B cell (primary cell): ENCODE results near the gene MTHFSD. TPM values are rescaled to one million over a fixed set of nuclear protein-coding genes. Genes with fewer than 3 reads are reported as not detected.

Experiments
- ATAC-seq: fragments of 200-7000 bp; cut with Tn5 transposase; one replicate; pipeline ENCODE4 v1.10.0; 2021; ENCODE audit warnings: low read depth, mild to moderate bottlenecking, moderate number of reproducible peaks, moderate library complexity
- CTCF ChIA-PET: fragments of 350-600 bp; sonication (Branson Sonifier 250); formaldehyde crosslinking; loops from one replicate; lab custom pipeline; 2021; ENCODE audit warnings: antibody characterized with exemption, inconsistent platforms; lab: Charles Lee
- POLR2A ChIA-PET: fragments of 350-600 bp; sonication (Branson Sonifier 250); formaldehyde crosslinking; loops from one replicate; lab custom pipeline; 2021; ENCODE audit warnings: antibody characterized with exemption; lab: Charles Lee
- DNase-seq: peaks from one replicate; pipeline ENCODE4 v3.0.0; 2013
- H2AFZ ChIP-seq: 2 replicates; pipeline ENCODE4 v1.6.1; 2012; ENCODE audit warnings: mild to moderate bottlenecking, low read depth, low read length; ENCODE audit not compliant: insufficient read depth, poor library complexity, severe bottlenecking
- H3K27ac ChIP-seq, 2 donors: 1 replicate in 1 of 2; 2 replicates in 1 of 2; pipeline ENCODE4 v1.5.1; 2012 to 2013; ENCODE audit warnings: low read length in 2 of 2, mild to moderate bottlenecking in 2 of 2, moderate library complexity in 1 of 2
- H3K27me3 ChIP-seq, 4 experiments: fragments of 200-600 bp in 1 of 4; sonication (generic) in 1 of 4; replicated peaks in 1 of 4; 1 replicate in 2 of 4; 2 replicates in 2 of 4; pipeline versions ENCODE4 v1.6.1 to v1.7.0; 2013 to 2016; ENCODE audit warnings: low read length in 3 of 4, mild to moderate bottlenecking in 2 of 4, mixed read lengths in 1 of 4, moderate library complexity in 1 of 4; ENCODE audit not compliant: insufficient read depth in 4 of 4, control insufficient read depth in 3 of 4; ENCODE audit errors: control extremely low read depth in 1 of 4
- H3K36me3 ChIP-seq, 2 experiments: replicated peaks in 1 of 2; 1 replicate in 1 of 2; 2 replicates in 1 of 2; pipeline versions ENCODE4 v1.6.1 to v1.7.1; 2013; ENCODE audit warnings: low read length in 1 of 2; ENCODE audit not compliant: insufficient read depth in 2 of 2, control insufficient read depth in 1 of 2; ENCODE audit errors: control extremely low read depth in 1 of 2, extremely low read depth in 1 of 2
- H3K4me1 ChIP-seq, 2 donors: fragments of 200-600 bp in 1 of 2; sonication (generic) in 1 of 2; 1 replicate in 1 of 2; 2 replicates in 1 of 2; pipeline versions ENCODE4 v1.5.1 to v1.6.1; 2013 to 2017; ENCODE audit warnings: low read length in 2 of 2; ENCODE audit not compliant: control insufficient read depth in 2 of 2, insufficient read depth in 2 of 2
- H3K4me2 ChIP-seq: replicated peaks from 2 replicates; pipeline ENCODE3; 2012; ENCODE audit warnings: mild to moderate bottlenecking, low read depth, low read length; ENCODE audit not compliant: poor library complexity, severe bottlenecking
- H3K4me3 ChIP-seq, 5 experiments: fragments of 200-600 bp in 1 of 5; sonication (generic) in 1 of 5; 1 replicate in 3 of 5; 2 replicates in 2 of 5; pipeline versions ENCODE4 v1.5.1 to v1.7.0; 2011 to 2016; ENCODE audit warnings: low read length in 4 of 5, mild to moderate bottlenecking in 4 of 5, low read depth in 2 of 5, control low read depth in 1 of 5, moderate library complexity in 1 of 5; ENCODE audit not compliant: insufficient read depth in 1 of 5; ENCODE audit errors: control extremely low read depth in 1 of 5, extremely low read depth in 1 of 5
- H3K79me2 ChIP-seq: fragments of 200-600 bp; sonication (generic); one replicate; pipeline ENCODE4 v1.6.0; 2016; ENCODE audit warnings: low read length; ENCODE audit not compliant: control insufficient read depth, insufficient read depth
- H3K9ac ChIP-seq: fragments of 200-600 bp; sonication (generic); 2 replicates; pipeline ENCODE4 v1.6.1; 2017; ENCODE audit warnings: mild to moderate bottlenecking, low read length, moderate library complexity
- H3K9me3 ChIP-seq, 3 donors: one replicate each; pipeline versions ENCODE4 v1.6.1 to v1.7.1; 2013; ENCODE audit warnings: low read length in 2 of 3; ENCODE audit not compliant: control insufficient read depth in 2 of 3, insufficient read depth in 1 of 3; ENCODE audit errors: control extremely low read depth in 1 of 3
- H4K20me1 ChIP-seq: 2 replicates; pipeline ENCODE4 v1.6.0; 2012; ENCODE audit warnings: mild to moderate bottlenecking, low read length; ENCODE audit not compliant: insufficient read depth, control insufficient read depth, poor library complexity, severe bottlenecking
- H3K27ac Mint-ChIP-seq: one replicate; pipeline ENCODE4 v1.8.0; 2021; ENCODE audit warnings: mixed read lengths
- H3K27me3 Mint-ChIP-seq: one replicate; pipeline ENCODE4 v1.8.0; 2021; ENCODE audit warnings: mixed read lengths
- H3K4me1 Mint-ChIP-seq: one replicate; pipeline ENCODE4 v1.8.0; 2021; ENCODE audit warnings: mixed read lengths
- H3K4me3 Mint-ChIP-seq: one replicate; pipeline ENCODE4 v1.8.0; 2021; ENCODE audit warnings: mixed read lengths
- H3K9me3 Mint-ChIP-seq: one replicate; pipeline ENCODE4 v1.8.0; 2022; ENCODE audit warnings: mixed read lengths; ENCODE audit not compliant: insufficient read depth
- CTCF ChIP-seq: fragments of 200-600 bp; IDR thresholded peaks from one replicate; pipeline ENCODE4 v1.8.0; 2022; ENCODE audit warnings: antibody characterized with exemption, mild to moderate bottlenecking
- EZH2 ChIP-seq: IDR thresholded peaks from 2 replicates; pipeline ENCODE4 v1.6.1; 2012; ENCODE audit warnings: borderline replicate concordance, low read depth, mild to moderate bottlenecking, moderate library complexity, low read length; ENCODE audit not compliant: insufficient read depth, poor library complexity, severe bottlenecking
- WGBS: methylation state at CpG from one replicate; pipeline ENCODE4 v1.1.5; 2013; ENCODE audit warnings: missing lambda C conversion rate; ENCODE audit not compliant: insufficient coverage; 5-methylcytosine and 5-hydroxymethylcytosine counted together
- intact Hi-C: fragments of 100-400 bp; cut with micrococcal nuclease; formaldehyde crosslinking; loops from one replicate; pipeline ENCODE4 v1.10.0; 2022
- polyA plus RNA-seq: library from polyadenylated mRNA; depleted of rRNA; stranded (reverse); fragments of >200 nt; gene quantifications from 2 replicates; pipeline ENCODE4 v1.2.3, GENCODE V29; 2012
- total RNA-seq, 2 donors: library from RNA; stranded (reverse); fragments of 120-200 nt in 1 of 2; gene quantifications; 1 replicate in 1 of 2; 2 replicates in 1 of 2; pipeline versions ENCODE4 v1.2.3 to v1.2.4, GENCODE V29; 2013 to 2022

MTHFSD gene
- total and polyA plus RNA-seq, 2 donors (not counting 1 experiment from before 2014, with no cell fraction given), result 21.5 to 42.0 TPM

DNA sequence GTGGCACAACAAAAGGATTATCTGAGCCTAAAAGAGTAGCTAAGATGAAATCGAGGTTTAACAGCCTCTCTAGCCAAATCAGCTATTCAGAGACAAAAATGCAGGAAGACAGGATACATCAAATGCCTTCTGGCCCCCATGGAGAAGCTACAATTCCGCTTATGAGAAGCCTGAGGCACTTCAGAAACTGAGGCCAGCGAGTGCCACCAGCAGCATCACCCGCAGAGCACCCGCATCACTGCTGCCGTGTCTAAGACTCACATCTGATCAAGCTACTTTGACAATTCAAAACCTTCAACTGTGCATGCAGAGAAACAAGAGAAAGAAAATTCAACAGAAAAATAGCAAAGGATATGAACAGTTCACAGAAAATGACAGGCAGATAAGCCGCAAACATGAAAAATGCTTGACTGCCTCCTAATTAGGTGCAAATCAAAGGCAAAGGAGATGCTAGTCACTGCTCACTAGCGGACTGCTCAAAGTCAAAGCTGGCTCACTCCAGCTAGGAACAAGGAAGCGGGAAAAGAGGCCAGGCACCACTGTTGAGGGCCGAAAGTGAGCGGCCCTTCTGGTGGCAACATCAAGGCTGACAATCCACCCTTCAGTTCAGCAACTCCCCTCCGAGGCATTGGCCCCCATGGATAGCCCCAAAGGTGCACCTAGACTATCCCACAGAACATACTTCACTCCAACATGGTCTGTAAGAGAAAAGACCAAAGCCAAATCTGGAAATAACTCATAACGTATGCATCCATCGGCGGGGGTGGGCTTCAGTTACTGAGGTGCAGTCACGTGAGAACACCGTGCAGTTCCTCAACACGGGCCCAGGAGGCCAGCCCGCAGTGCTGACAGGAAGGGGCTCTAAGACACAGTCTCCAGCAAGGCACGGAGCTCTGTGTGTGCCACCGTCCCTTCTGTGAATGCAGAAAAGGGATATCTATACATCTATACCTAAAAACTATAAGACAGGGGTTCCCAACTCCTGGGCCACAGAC, 12.0 kb downstream of the MTHFSD start:
- Histone ChIP-seq H3K4me2 (no peak overlapping the region), H3K27ac (no peak overlapping the region), H4K20me1 (no peaks in the 10 kb centered on the region), H3K9ac (no peak overlapping the region), H3K79me2 (no peaks in the 10 kb centered on the region), H3K36me3 (peaks cover 0 to 81% of the 10 kb centered on the region in 2 experiments), H3K4me1 (no peaks in the 10 kb centered on the region), H3K27me3 (no peaks in the 10 kb centered on the region), H3K4me3 (no peak overlapping the region), H3K9me3 (no peaks in the 10 kb centered on the region), H2AFZ (no peak overlapping the region)
- H3K4me3 Mint-ChIP-seq, result no peak overlapping the region
- intact Hi-C loops, result no loop called here
- TF ChIP-seq CTCF (no peak), EZH2 (no peak)
- POLR2A ChIA-PET, result no interaction called here
- no peaks in the 10 kb centered on the region for H3K4me1 Mint-ChIP-seq
- CTCF ChIA-PET, result no interaction called here
- H3K27ac Mint-ChIP-seq, result no peak overlapping the region
- ATAC-seq, result no peak
- H3K27me3 Mint-ChIP-seq, result no peaks in the 10 kb centered on the region
- no peaks in the 10 kb centered on the region for H3K9me3 Mint-ChIP-seq
- WGBS, result 98% methylated on average over 13 of the region's 21 CpGs
- no peak for DNase-seq

DNA sequence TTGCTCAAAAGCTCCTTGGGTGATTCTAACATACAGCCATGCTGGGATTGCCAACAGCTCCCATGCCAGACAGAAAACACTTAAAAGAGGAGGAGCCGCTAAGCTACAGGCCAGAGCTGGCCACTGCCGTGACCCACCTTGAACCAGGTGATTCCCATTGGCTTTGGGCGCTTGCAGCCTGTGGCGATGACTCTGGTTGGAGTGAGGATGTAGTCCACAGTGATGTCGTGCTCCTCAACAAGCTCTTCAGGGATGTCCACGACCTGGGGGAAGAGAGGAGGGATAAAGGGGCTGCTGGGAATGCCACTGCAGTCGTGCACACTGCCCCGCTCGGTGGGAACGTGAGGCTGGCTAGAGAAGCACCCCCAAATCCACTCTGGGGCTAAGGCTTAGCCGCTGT, 13.5 kb downstream of the MTHFSD start:
- Histone ChIP-seq H3K79me2 (no peaks in the 10 kb centered on the region), H3K4me3 (no peak overlapping the region), H3K27ac (no peak overlapping the region), H3K9me3 (no peaks in the 10 kb centered on the region), H3K36me3 (peaks cover 0 to 78% of the 10 kb centered on the region in 2 experiments), H3K4me1 (no peaks in the 10 kb centered on the region), H4K20me1 (no peaks in the 10 kb centered on the region), H3K4me2 (no peak overlapping the region), H2AFZ (no peak overlapping the region), H3K27me3 (no peaks in the 10 kb centered on the region), H3K9ac (no peak overlapping the region)
- Mint-ChIP-seq H3K27ac (no peak overlapping the region), H3K4me3 (no peak overlapping the region), H3K4me1 (no peaks in the 10 kb centered on the region), H3K9me3 (no peaks in the 10 kb centered on the region), H3K27me3 (no peaks in the 10 kb centered on the region)
- no peak for ATAC-seq
- TF ChIP-seq CTCF (no peak), EZH2 (no peak)
- ChIA-PET POLR2A (no interaction called here), CTCF (no interaction called here)
- intact Hi-C loops, result no loop called here
- no peak for DNase-seq
- 94% methylated on average over 10 of the region's 11 CpGs for WGBS
